Cardiac muscle cell (in vitro differentiated cells and primary cell): ENCODE data around the gene NAA40. TPM values are rescaled to one million over a fixed set of nuclear protein-coding genes. Genes with fewer than 3 reads are reported as not detected.

ENCODE experiments used
- DNase-seq, 2 donors: peaks; one replicate each; pipeline versions ENCODE4 v3.0.0 to v3.0.0-alpha.2; 2010 to 2017; ENCODE audit warnings: low read depth in 1 of 2, low spot score in 1 of 2
- H3K27ac ChIP-seq: fragments of 200-600 bp; sonication (generic); 2 replicates; pipeline ENCODE4 v1.5.1; 2016
- H3K27me3 ChIP-seq: fragments of 200-600 bp; sonication (generic); 2 replicates; pipeline ENCODE4 v1.6.0; 2016; ENCODE audit warnings: control low read depth
- H3K36me3 ChIP-seq: fragments of 200-600 bp; sonication (generic); 2 replicates; pipeline ENCODE4 v1.5.1; 2016; ENCODE audit warnings: control low read depth
- H3K4me1 ChIP-seq: fragments of 200-600 bp; sonication (generic); 2 replicates; pipeline ENCODE4 v1.8.1; 2017; ENCODE audit warnings: low read depth, mild to moderate bottlenecking, mixed run types
- H3K4me3 ChIP-seq: fragments of 200-600 bp; sonication (generic); 2 replicates; pipeline ENCODE4 v1.5.1; 2016; ENCODE audit warnings: mild to moderate bottlenecking
- H3K9me3 ChIP-seq: fragments of 200-600 bp; sonication (generic); 2 replicates; pipeline ENCODE4 v1.5.1; 2017; ENCODE audit warnings: low read depth, mild to moderate bottlenecking, control low read depth
- CTCF ChIP-seq: IDR thresholded peaks from 2 replicates; pipeline ENCODE4 v1.5.1; 2012; ENCODE audit warnings: low read depth, mild to moderate bottlenecking, low read length
- polyA plus RNA-seq: library from polyadenylated mRNA; unstranded; fragments of >200 nt; fragmentation: Nextera tagmentation; extraction: Ambion mirVana; gene quantifications from 2 replicates; pipeline ENCODE4 v1.2.1, GENCODE V29; 2016
- total RNA-seq: library from RNA; depleted of rRNA; stranded (reverse); fragments of >200 nt; gene quantifications from 2 replicates; pipeline ENCODE4 v1.2.3, GENCODE V29; 2016

Gene NAA40
- 56.7 and 82.7 TPM in 2 replicates for total RNA-seq
- polyA plus RNA-seq: 59.1 and 60.9 TPM in 2 replicates

- TF ChIP-seq CTCF: no peak
- Histone ChIP-seq H3K4me1 (peaks cover 18% of the 10 kb centered on the region), H3K27ac (peak within 1 kb of the TSS; percentile 85), H3K27me3 (no peaks in the 10 kb centered on the region), H3K9me3 (no peaks in the 10 kb centered on the region), H3K4me3 (peak within 1 kb of the TSS; percentile 53), H3K36me3 (no peaks in the 10 kb centered on the region)
- DNase-seq: peak; percentile 97 to 99
Observed at GRCh38 chr11:63938479-63939396, at the start of gene NAA40. Gene NAA40, plus strand, starts transcription at chr11:63939002. Its CDS starts 95 bp downstream, at chr11:63939097.

DNA sequence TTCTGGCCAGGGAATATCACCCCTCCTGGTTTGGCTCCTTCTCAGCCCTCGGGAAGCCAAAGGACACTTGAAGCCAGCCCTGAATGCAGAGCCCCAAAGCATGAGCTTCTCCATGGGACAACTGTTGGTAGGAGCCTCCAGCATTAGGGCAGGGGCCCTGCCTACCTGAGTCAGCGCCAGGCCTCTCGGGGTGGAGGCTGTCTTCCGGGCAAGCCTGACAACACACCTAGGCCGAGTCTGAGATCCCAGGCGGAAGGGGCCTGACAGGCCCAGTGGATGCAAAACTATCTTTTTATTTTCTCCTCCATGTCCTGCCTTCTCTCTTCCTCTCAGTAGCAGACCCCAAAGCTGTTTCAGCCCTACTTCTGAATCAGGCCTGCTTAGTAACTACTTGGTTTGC is 49.5 kb upstream of the NAA40 start:
- Histone ChIP-seq H3K27me3 (no peaks in the 10 kb centered on the region), H3K4me3 (no peak overlapping the region), H3K36me3 (no peaks in the 10 kb centered on the region), H3K4me1 (peaks cover 30% of the 10 kb centered on the region), H3K9me3 (no peaks in the 10 kb centered on the region), H3K27ac (peak overlapping the region; percentile 84)
- no peak for TF ChIP-seq CTCF
- DNase-seq: no peak

- TF ChIP-seq CTCF: no peak
- no peak for DNase-seq
- Histone ChIP-seq H3K9me3 (no peaks in the 10 kb centered on the region), H3K4me1 (peaks cover 24% of the 10 kb centered on the region), H3K4me3 (no peak overlapping the region), H3K27me3 (no peaks in the 10 kb centered on the region), H3K36me3 (no peaks in the 10 kb centered on the region), H3K27ac (no peak overlapping the region)
Observed at GRCh38 chr11:63890368-63890767, 48.4 kb upstream of the NAA40 start.

GRCh38 chr11:63892228-63892627 is 46.6 kb upstream of the NAA40 start:
- Histone ChIP-seq H3K27ac (no peak overlapping the region), H3K9me3 (no peaks in the 10 kb centered on the region), H3K4me3 (no peak overlapping the region), H3K36me3 (peaks cover 10% of the 10 kb centered on the region), H3K27me3 (no peaks in the 10 kb centered on the region), H3K4me1 (peaks cover 18% of the 10 kb centered on the region)
- DNase-seq: peak; percentile 55 to 61
- no peak for TF ChIP-seq CTCF

DNA sequence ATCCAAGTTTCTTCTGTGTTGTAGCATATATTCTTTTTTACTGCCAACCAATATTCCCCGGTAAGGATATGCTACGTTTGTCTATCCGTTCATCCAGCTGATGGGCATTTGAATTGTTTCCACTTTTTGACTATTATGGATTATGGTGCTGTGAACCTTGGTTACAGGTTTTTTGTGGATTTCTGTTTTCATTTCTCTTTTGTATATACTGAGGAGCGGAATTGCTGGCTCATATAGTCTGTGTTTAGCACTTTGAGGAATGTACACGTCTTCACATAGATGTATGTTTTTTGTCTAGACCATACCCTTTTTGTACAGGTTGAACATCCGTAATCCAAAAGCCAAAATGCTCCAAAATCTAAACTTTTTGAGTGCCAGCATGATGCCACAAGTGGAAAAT is 45.4 kb upstream of the NAA40 start:
- Histone ChIP-seq H3K36me3 (peaks cover 14% of the 10 kb centered on the region), H3K27ac (no peak overlapping the region), H3K9me3 (no peaks in the 10 kb centered on the region), H3K4me3 (no peak overlapping the region), H3K4me1 (peaks cover 7% of the 10 kb centered on the region), H3K27me3 (no peaks in the 10 kb centered on the region)
- no peak for DNase-seq
- no peak for TF ChIP-seq CTCF
